Measurements from ENCODE around the gene FAU.

Gene FAU

DNA sequence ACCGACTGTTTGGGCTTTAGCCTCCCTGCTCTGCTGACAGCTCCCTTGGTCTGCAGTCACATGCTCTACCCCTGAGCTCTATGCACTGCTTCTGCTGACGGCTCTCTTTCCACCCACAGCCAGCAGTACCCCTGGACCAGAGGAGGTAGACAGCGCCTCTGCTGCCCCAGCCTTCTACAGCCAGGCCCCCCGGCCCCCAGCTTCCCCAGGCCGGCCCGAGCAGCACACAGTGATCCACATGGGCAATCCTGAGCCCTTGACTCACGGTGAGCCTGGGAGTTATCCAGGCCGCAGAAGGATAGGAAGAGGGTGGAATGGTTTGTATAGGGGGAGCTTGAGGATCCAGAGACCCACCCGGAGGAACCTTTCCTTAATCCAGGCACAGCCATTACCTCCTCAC is 35.1 kb downstream of the FAU start:
- H3K9ac ChIP-seq (ENCODE audit: low read length in 2 of 2): no peak overlapping the region
- H3K9me3 ChIP-seq (ENCODE audit: control insufficient read depth in 2 of 2, low read length in 2 of 2): no peaks in the 10 kb centered on the region
- peaks cover 21% of the 10 kb centered on the region for H3K4me1 ChIP-seq (ENCODE audit: control insufficient read depth, insufficient read depth, low read length)
- peaks cover 28 to 35% of the 10 kb centered on the region in 2 donors for H3K36me3 ChIP-seq (ENCODE audit: control insufficient read depth in 2 of 2, insufficient read depth in 2 of 2, low read length in 2 of 2)
- H3K4me3 ChIP-seq (ENCODE audit: low read length in 2 of 2): no peak overlapping the region
- no peak overlapping the region for H3K27ac ChIP-seq (ENCODE audit: low read length)
- H3K27me3 ChIP-seq (ENCODE audit: control insufficient read depth in 1 of 2, insufficient read depth in 2 of 2, low read length in 2 of 2): no peaks in the 10 kb centered on the region

DNA sequence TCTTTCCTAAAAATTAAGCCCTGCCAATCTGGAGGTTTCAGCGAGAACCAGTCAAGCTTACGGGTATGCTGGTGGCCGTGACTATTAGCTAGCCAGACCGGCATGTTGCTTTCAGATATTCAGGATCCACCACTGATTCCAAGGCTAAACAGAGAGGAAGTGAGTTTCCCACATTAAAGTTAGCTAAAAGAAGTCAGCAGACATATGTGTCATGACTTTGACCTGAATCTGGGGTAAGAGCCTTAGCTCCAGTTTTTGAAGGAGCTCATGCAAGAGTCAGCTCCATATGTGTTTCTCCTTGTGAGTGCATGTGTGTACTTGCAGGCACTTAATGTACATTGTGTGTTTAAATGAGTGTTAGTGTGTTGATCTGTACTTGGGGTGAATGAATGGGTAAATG is 36.5 kb downstream of the FAU start:
- no peak overlapping the region for H3K9ac ChIP-seq (ENCODE audit: low read length in 2 of 2)
- H3K9me3 ChIP-seq (ENCODE audit: control insufficient read depth in 2 of 2, low read length in 2 of 2): no peaks in the 10 kb centered on the region
- H3K27ac ChIP-seq (ENCODE audit: low read length): no peak overlapping the region
- no peak overlapping the region for H3K4me3 ChIP-seq (ENCODE audit: low read length in 2 of 2)
- no peaks in the 10 kb centered on the region for H3K27me3 ChIP-seq (ENCODE audit: control insufficient read depth in 1 of 2, insufficient read depth in 2 of 2, low read length in 2 of 2)
- H3K36me3 ChIP-seq (ENCODE audit: control insufficient read depth in 2 of 2, insufficient read depth in 2 of 2, low read length in 2 of 2): peaks cover 28 to 35% of the 10 kb centered on the region in 2 donors
- peaks cover 21% of the 10 kb centered on the region for H3K4me1 ChIP-seq (ENCODE audit: control insufficient read depth, insufficient read depth, low read length)

DNA sequence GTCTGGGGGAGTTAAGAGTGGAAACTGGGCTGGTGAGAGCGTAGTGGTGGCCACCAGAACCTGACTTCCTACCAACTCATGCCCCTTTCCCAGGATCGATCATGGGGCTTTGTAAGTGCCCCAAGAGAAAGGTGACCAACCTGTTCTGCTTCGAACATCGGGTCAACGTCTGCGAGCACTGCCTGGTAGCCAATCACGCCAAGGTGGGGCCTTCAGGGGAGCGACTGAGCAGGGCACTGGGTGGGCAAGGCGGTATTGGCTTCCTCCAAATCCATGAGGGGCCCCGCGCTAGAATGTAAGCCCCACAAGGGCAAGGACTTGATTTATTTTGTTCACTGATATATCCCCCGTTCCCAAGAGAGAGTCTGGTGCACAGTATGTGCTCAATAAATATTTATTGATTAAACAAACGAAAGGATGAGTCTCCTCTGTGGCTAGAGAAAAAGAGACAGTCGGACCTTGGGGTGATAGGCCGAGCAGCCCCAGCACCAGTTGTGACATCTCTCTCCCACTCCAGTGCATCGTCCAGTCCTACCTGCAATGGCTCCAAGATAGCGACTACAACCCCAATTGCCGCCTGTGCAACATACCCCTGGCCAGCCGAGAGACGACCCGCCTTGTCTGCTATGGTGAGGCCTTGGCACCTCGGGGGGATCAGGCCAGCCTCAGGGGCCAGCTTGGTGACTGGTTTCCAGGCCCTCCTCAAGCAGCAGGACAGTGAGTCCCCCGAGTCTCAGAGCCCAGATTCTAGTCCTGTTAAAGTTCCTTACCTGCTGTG is 37.1 kb downstream of the FAU start:
- peak overlapping the region; percentile 79 to 85 for H3K4me3 ChIP-seq (ENCODE audit: low read length in 2 of 2)

DNA sequence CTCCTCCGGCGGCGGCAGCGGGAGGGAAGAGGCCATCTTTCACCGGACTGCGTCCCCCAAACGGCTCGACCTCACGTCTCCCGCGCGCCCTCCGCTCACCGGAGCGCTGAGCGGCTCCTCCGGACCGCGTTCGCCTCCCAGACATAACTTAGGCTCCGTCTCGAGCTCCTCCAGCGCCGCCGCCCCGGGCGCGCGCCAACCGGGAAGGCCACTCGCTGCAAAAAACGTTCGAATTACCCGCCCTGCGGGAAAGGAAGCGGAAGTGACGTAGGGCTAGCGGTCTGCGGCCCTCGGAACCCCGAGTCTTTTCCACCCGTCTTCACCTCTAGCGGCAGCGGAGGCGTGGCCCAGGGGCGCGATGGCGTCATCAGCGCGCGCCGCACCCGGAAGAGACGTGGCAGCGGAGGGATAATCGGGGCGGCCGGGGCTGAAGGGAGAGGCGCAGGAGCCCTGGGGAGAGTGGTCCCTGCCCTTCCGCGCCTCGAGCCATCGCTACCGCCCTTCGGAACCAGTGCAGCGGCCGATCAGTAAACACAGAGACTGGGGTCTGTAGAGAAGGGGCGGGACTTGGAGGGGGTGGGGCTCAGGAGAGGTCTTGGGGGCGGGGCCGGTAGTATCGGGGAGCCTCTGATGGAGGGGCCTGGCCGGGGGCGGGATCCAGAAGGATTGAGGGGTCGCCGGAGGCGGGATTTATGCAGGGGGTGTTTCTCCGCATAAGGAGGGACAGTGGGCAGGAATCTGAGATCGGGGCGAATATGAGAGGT is 37.9 kb downstream of the FAU start, which contains the start of the genes CDCA5 and ZFPL1:
Gene CDCA5 (minus strand): TSS at position 207 of the 764 bp plus-strand sequence. CDS start 62 bp downstream, at position 145.
Gene ZFPL1 (plus strand): TSS at position 389 of the 764 bp plus-strand sequence. CDS start 477 bp downstream, outside the sequence.
- Histone ChIP-seq H3K4me1 (ENCODE audit: control insufficient read depth, insufficient read depth, low read length) (peaks cover 21% of the 10 kb centered on the region), H3K36me3 (ENCODE audit: control insufficient read depth in 2 of 2, insufficient read depth in 2 of 2, low read length in 2 of 2) (peaks cover 27 to 32% of the 10 kb centered on the region in 2 donors), H3K4me3 (ENCODE audit: low read length in 2 of 2) (peak within 1 kb of the TSS; percentile 79 to 85), H3K9me3 (ENCODE audit: control insufficient read depth in 2 of 2, low read length in 2 of 2) (no peaks in the 10 kb centered on the region), H3K27ac (ENCODE audit: low read length) (peak within 1 kb of the TSS; percentile 80), H3K27me3 (ENCODE audit: control insufficient read depth in 1 of 2, insufficient read depth in 2 of 2, low read length in 2 of 2) (no peaks in the 10 kb centered on the region), H3K9ac (ENCODE audit: low read length in 2 of 2) (peak within 1 kb of the TSS; percentile 77 to 88)

More for the DNA sequence above, 37.1 kb downstream of the FAU start:
- Histone ChIP-seq H3K4me1 (ENCODE audit: control insufficient read depth, insufficient read depth, low read length) (peaks cover 21% of the 10 kb centered on the region), H3K36me3 (ENCODE audit: control insufficient read depth in 2 of 2, insufficient read depth in 2 of 2, low read length in 2 of 2) (peaks cover 28 to 35% of the 10 kb centered on the region in 2 donors), H3K9me3 (ENCODE audit: control insufficient read depth in 2 of 2, low read length in 2 of 2) (no peaks in the 10 kb centered on the region), H3K27ac (ENCODE audit: low read length) (peak overlapping the region; percentile 80), H3K9ac (ENCODE audit: low read length in 2 of 2) (peak overlapping the region; percentile 77 to 88), H3K27me3 (ENCODE audit: control insufficient read depth in 1 of 2, insufficient read depth in 2 of 2, low read length in 2 of 2) (no peaks in the 10 kb centered on the region)

DNA sequence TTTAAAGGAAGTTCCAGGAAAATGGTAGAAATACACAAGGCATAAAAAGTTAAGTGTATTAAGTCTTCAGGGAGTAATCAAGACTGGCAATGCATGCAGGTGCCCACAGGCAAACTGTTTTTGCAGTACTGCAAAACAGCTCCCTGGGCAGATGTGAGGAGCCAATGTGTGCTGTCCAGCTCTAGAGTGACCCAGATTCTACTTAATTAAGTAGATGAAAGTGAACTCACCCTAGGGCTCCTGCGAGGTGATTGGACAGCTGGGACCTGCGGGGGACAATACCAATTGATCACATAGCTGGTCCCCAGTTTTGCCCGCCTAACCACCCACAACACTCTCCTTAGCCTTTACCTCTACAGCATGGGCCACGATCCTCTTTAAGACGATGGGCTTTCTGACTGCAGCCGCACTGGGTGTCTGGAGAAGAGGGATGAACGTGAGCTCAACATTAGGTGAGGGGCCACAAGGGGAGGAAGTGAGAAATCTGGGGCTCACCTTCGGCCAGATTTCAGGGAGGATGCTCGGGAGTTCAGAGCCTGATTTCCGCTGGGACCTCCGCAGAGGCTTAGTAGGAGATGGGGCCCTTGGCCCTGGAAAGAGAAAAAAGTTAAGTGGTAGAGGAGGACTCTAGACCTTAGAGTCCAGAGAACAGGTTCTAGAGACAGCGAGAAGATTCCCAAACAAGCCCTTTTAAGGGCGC is 38.6 kb downstream of the FAU start:
- Histone ChIP-seq H3K4me3 (ENCODE audit: low read length in 2 of 2) (peak overlapping the region; percentile 67 to 85), H3K36me3 (ENCODE audit: control insufficient read depth in 2 of 2, insufficient read depth in 2 of 2, low read length in 2 of 2) (peaks cover 19 to 26% of the 10 kb centered on the region in 2 donors), H3K9ac (ENCODE audit: low read length in 2 of 2) (peak overlapping the region in 1 of 2 donors; percentile 77), H3K27ac (ENCODE audit: low read length) (peak overlapping the region; percentile 80), H3K27me3 (ENCODE audit: control insufficient read depth in 1 of 2, insufficient read depth in 2 of 2, low read length in 2 of 2) (no peaks in the 10 kb centered on the region), H3K4me1 (ENCODE audit: control insufficient read depth, insufficient read depth, low read length) (peaks cover 21% of the 10 kb centered on the region), H3K9me3 (ENCODE audit: control insufficient read depth in 2 of 2, low read length in 2 of 2) (no peaks in the 10 kb centered on the region)

DNA sequence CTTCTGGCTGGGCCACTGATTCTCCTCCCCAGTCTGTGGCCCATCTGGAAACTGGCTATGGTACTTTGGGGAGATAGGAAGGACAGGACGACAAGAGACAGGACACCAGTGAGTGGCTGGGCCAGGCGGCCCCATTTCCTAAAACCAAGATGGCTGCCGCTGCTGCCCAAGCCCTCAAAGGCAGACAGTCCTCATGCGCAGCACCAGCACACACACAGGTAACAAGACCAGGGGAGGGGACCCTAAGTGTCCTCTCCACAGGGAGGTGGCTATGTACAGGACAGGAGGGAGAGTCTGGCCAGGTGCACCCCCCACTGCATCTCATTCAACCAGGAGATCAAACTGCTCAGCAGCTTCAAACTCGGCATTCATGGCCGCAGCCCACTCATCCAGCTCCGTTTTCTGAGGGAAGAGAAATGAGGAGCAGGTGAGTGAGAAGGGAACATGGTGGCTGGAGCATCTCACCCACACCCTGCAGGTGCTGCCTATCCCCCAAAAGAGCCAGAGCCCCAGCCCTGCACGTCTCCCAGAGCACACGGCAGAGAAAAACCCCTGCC is 43.1 kb downstream of the FAU start:
- Histone ChIP-seq H3K36me3 (ENCODE audit: control insufficient read depth in 2 of 2, insufficient read depth in 2 of 2, low read length in 2 of 2) (no peaks in the 10 kb centered on the region), H3K4me1 (ENCODE audit: control insufficient read depth, insufficient read depth, low read length) (peaks cover 8% of the 10 kb centered on the region), H3K9ac (ENCODE audit: low read length in 2 of 2) (no peak overlapping the region), H3K9me3 (ENCODE audit: control insufficient read depth in 2 of 2, low read length in 2 of 2) (no peaks in the 10 kb centered on the region), H3K27ac (ENCODE audit: low read length) (no peak overlapping the region), H3K4me3 (ENCODE audit: low read length in 2 of 2) (no peak overlapping the region), H3K27me3 (ENCODE audit: control insufficient read depth in 1 of 2, insufficient read depth in 2 of 2, low read length in 2 of 2) (no peaks in the 10 kb centered on the region)

DNA sequence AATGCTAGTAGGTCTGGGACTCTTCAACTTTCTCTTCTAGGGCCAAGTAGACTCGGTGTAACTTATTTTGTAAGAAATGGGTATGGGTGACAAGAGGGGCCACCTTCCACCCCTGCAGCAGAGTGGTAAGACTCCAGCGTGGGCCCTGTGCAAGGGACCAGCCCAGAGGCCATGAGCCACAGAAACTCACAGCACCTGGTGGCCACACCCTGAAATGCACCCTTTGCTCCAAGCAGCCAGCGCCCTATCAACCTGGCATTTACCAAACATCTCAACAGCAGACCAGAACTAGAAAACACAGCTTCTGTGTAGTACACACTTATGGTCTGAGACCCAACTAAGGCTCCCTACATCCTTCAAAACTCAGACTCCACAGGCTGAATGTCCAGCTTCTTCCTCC is 43.8 kb downstream of the FAU start:
- Histone ChIP-seq H3K27me3 (ENCODE audit: control insufficient read depth in 1 of 2, insufficient read depth in 2 of 2, low read length in 2 of 2) (no peaks in the 10 kb centered on the region), H3K4me3 (ENCODE audit: low read length in 2 of 2) (no peak overlapping the region), H3K27ac (ENCODE audit: low read length) (no peak overlapping the region), H3K9me3 (ENCODE audit: control insufficient read depth in 2 of 2, low read length in 2 of 2) (no peaks in the 10 kb centered on the region), H3K4me1 (ENCODE audit: control insufficient read depth, insufficient read depth, low read length) (peaks cover under 1% of the 10 kb centered on the region), H3K36me3 (ENCODE audit: control insufficient read depth in 2 of 2, insufficient read depth in 2 of 2, low read length in 2 of 2) (no peaks in the 10 kb centered on the region), H3K9ac (ENCODE audit: low read length in 2 of 2) (no peak overlapping the region)

DNA sequence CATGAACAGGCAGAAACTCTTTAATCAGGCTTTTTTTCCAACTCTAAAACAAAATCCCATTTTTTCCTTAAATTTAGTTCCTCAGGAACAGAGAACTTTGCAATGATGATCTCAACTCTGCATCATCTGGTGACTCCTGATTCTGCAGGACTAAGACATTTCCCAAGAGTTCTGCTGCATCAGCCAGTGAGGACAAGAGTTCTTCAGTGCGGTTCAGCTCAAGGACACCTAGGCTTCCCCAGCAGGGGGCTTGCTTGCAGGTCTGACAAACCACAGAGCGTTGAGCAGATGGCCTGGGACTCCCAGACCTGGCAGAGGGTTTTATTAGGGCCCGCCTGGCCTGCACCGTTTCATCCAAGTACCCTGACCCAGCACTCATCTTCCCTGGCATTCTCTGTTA is 44.5 kb downstream of the FAU start:
- H3K4me3 ChIP-seq (ENCODE audit: low read length in 2 of 2): no peak overlapping the region
- no peaks in the 10 kb centered on the region for H3K4me1 ChIP-seq (ENCODE audit: control insufficient read depth, insufficient read depth, low read length)
- H3K27ac ChIP-seq (ENCODE audit: low read length): no peak overlapping the region
- H3K36me3 ChIP-seq (ENCODE audit: control insufficient read depth in 2 of 2, insufficient read depth in 2 of 2, low read length in 2 of 2): no peaks in the 10 kb centered on the region
- H3K9ac ChIP-seq (ENCODE audit: low read length in 2 of 2): no peak overlapping the region
- H3K27me3 ChIP-seq (ENCODE audit: control insufficient read depth in 1 of 2, insufficient read depth in 2 of 2, low read length in 2 of 2): no peaks in the 10 kb centered on the region
- no peaks in the 10 kb centered on the region for H3K9me3 ChIP-seq (ENCODE audit: control insufficient read depth in 2 of 2, low read length in 2 of 2)

DNA sequence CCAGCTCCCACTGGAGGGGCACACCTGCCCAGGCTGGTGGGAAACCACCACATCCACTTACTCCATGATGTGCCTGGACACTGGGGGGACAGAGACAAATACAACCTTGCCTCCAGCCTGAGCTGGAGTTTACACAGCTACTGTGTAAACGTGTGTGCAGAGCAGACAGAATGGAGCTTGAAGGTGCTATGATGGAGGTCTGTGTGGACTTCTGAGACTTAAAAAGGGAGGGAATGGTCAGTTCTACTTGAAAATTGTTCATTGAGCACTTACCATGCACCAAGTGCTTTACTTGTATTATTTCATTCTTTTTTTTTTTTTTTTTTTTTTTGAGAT is 49.3 kb downstream of the FAU start:
- no peak overlapping the region for H3K4me3 ChIP-seq (ENCODE audit: low read length in 2 of 2)
- no peak overlapping the region for H3K9ac ChIP-seq (ENCODE audit: low read length in 2 of 2)
- H3K9me3 ChIP-seq (ENCODE audit: control insufficient read depth in 2 of 2, low read length in 2 of 2): no peaks in the 10 kb centered on the region
- H3K27me3 ChIP-seq (ENCODE audit: control insufficient read depth in 1 of 2, insufficient read depth in 2 of 2, low read length in 2 of 2): no peaks in the 10 kb centered on the region
- H3K27ac ChIP-seq (ENCODE audit: low read length): no peak overlapping the region
- no peaks in the 10 kb centered on the region for H3K4me1 ChIP-seq (ENCODE audit: control insufficient read depth, insufficient read depth, low read length)
- no peaks in the 10 kb centered on the region for H3K36me3 ChIP-seq (ENCODE audit: control insufficient read depth in 2 of 2, insufficient read depth in 2 of 2, low read length in 2 of 2)

DNA sequence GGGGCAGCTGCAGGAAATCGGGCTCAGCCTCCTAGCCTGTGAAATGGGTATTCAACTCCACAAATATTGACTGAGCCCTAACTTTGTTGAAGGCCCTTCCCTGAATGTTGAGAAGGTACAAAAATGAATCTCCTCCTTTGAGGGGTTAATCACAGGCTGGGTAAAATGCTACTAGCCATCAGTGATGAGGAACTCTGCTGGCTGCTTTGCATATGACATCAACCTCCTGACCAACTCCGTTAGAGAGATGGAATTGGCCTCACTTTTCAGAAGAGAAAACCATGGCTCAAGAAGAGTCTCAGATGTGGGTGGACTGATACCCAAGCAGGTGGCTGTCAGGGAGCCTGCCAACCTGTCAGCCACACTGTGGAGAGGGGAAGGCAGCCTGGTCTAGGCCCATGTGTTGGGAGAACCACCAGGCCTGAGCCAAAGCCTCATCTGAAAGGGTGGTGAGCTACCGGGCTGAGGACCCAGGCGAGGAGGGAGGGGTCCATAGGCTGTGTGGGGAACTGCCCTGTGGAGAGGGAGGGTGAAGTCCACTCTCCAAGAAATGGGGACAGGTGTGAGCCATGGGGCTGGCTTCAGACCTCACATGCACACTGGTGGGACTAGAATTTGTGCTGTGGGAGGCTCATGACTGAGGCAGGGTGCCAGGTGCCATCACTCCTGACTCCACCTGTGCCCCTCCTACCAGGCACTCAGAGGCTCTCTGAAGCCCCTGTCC is 49.9 kb downstream of the FAU start:
- no peak overlapping the region for H3K4me3 ChIP-seq (ENCODE audit: low read length in 2 of 2)
- H3K9ac ChIP-seq (ENCODE audit: low read length in 2 of 2): no peak overlapping the region
- no peaks in the 10 kb centered on the region for H3K27me3 ChIP-seq (ENCODE audit: control insufficient read depth in 1 of 2, insufficient read depth in 2 of 2, low read length in 2 of 2)
- H3K9me3 ChIP-seq (ENCODE audit: control insufficient read depth in 2 of 2, low read length in 2 of 2): no peaks in the 10 kb centered on the region
- no peaks in the 10 kb centered on the region for H3K4me1 ChIP-seq (ENCODE audit: control insufficient read depth, insufficient read depth, low read length)
- H3K36me3 ChIP-seq (ENCODE audit: control insufficient read depth in 2 of 2, insufficient read depth in 2 of 2, low read length in 2 of 2): no peaks in the 10 kb centered on the region
- H3K27ac ChIP-seq (ENCODE audit: low read length): no peak overlapping the region

Data from stomach smooth muscle (tissue), 2 donors.